ENCODE results near the gene LRMDA. TPM values are rescaled to one million over a fixed set of nuclear protein-coding genes. Genes with fewer than 3 reads are reported as not detected.

LRMDA gene
- total and polyA plus RNA-seq, 2 of the 13 experiments (the other 11 are each of a cell fraction or from before 2014, with no cell fraction given), result 13.4 to 22.0 TPM

- TF ChIP-seq, protein P1, sequence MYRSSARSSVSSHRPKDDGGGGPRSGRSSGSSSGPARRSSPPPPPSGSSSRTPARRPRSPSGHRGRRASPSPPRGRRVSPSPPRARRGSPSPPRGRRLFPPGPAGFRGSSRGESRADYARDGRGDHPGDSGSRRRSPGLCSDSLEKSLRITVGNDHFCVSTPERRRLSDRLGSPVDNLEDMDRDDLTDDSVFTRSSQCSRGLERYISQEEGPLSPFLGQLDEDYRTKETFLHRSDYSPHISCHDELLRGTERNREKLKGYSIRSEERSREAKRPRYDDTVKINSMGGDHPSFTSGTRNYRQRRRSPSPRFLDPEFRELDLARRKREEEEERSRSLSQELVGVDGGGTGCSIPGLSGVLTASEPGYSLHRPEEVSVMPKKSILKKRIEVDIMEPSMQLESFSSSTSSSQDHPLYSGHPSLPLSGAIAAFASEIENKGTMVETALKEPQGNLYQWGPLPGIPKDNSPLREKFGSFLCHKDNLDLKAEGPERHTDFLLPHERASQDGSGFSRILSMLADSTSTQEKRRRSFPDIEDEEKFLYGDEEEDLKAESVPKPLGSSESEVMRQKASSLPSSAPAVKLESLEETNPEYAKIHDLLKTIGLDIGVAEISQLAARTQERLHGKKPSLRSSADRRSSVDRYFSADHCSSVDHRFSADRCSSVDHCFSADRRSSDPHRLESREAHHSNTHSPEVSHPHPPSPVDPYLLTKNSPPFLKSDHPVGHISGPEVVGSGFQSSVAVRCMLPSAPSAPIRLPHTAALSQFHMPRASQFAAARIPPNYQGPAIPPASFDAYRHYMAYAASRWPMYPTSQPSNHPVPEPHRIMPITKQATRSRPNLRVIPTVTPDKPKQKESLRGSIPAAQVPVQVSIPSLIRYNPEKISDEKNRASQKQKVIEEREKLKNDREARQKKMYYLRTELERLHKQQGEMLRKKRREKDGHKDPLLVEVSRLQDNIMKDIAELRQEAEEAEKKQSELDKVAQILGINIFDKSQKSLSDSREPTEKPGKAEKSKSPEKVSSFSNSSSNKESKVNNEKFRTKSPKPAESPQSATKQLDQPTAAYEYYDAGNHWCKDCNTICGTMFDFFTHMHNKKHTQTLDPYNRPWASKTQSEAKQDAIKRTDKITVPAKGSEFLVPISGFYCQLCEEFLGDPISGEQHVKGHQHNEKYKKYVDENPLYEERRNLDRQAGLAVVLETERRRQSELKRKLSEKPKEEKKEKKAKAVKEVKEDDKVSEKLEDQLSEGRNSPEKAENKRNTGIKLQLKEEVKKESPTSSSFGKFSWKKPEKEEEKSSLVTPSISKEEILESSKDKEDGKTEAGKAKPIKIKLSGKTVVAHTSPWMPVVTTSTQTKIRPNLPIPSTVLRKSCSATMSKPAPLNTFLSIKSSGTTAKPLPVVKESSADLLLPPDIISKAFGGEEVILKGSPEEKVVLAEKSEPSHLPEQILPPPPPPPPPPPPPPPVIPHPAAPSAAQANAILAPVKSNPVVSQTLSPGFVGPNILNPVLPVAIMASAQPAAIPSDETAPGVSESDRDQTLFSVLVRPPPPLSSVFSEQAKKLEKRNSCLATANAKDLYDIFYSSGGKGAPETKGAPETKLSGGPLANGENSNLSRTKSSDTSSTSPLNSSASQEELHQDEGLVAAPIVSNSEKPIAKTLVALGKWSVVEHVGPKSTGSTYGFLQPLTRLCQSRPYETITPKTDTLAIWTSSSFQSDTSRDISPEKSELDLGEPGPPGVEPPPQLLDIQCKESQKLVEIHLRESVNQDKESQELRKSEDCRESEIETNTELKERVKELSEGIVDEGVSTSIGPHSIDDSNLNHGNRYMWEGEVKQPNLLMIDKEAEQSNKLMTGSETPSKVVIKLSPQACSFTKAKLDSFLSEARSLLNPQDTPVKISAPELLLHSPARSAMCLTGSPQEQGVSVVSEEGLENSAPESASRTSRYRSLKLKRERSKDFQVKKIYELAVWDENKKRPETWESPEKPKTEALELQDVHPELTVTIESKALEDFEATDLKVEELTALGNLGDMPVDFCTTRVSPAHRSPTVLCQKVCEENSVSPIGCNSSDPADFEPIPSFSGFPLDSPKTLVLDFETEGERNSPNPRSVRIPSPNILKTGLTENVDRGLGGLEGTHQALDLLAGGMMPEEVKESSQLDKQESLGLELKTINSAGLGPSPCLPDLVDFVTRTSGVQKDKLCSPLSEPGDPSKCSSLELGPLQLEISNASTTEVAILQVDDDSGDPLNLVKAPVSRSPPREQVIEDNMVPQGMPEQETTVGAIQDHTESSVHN (CRISPR knock-in tag; IDR thresholded peaks at IDR 0.05), result no peak
- TF ChIP-seq ZNF136 (CRISPR knock-in tag; IDR thresholded peaks at IDR 0.05; ENCODE audit: low read depth), result no peak
- TF ChIP-seq ZNF703 (CRISPR knock-in tag; IDR thresholded peaks at IDR 0.05; ENCODE audit: borderline replicate concordance), result no peak
- TF ChIP-seq, protein P2, sequence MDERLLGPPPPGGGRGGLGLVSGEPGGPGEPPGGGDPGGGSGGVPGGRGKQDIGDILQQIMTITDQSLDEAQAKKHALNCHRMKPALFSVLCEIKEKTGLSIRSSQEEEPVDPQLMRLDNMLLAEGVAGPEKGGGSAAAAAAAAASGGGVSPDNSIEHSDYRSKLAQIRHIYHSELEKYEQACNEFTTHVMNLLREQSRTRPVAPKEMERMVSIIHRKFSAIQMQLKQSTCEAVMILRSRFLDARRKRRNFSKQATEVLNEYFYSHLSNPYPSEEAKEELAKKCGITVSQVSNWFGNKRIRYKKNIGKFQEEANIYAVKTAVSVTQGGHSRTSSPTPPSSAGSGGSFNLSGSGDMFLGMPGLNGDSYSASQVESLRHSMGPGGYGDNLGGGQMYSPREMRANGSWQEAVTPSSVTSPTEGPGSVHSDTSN (CRISPR knock-in tag; IDR thresholded peaks at IDR 0.05), result no peak
- TF ChIP-seq ZNF839 (CRISPR knock-in tag; IDR thresholded peaks at IDR 0.05; ENCODE audit: borderline replicate concordance), result no peak
- TF ChIP-seq, protein P3, sequence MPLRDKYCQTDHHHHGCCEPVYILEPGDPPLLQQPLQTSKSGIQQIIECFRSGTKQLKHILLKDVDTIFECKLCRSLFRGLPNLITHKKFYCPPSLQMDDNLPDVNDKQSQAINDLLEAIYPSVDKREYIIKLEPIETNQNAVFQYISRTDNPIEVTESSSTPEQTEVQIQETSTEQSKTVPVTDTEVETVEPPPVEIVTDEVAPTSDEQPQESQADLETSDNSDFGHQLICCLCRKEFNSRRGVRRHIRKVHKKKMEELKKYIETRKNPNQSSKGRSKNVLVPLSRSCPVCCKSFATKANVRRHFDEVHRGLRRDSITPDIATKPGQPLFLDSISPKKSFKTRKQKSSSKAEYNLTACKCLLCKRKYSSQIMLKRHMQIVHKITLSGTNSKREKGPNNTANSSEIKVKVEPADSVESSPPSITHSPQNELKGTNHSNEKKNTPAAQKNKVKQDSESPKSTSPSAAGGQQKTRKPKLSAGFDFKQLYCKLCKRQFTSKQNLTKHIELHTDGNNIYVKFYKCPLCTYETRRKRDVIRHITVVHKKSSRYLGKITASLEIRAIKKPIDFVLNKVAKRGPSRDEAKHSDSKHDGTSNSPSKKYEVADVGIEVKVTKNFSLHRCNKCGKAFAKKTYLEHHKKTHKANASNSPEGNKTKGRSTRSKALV (CRISPR knock-in tag; IDR thresholded peaks at IDR 0.05), result no peak
- no peak for TF ChIP-seq PHF8 (CRISPR knock-in tag; IDR thresholded peaks at IDR 0.05)
- no peak for TF ChIP-seq TAF15 (IDR thresholded peaks at IDR 0.05; ENCODE audit: low read depth, low read length, poor library complexity, severe bottlenecking)
- peak; percentile 92 for TF ChIP-seq ISL2 (CRISPR knock-in tag; IDR thresholded peaks at IDR 0.05)
- TF ChIP-seq TEF (CRISPR knock-in tag; IDR thresholded peaks at IDR 0.05), result peak; percentile 93
- no peak for TF ChIP-seq ZNF724P (CRISPR knock-in tag; IDR thresholded peaks at IDR 0.05; ENCODE audit: borderline replicate concordance)
- no peak for TF ChIP-seq HNRNPLL (IDR thresholded peaks at IDR 0.05; ENCODE audit: low read depth, low read length, poor library complexity, severe bottlenecking)
- peak; percentile 34 for TF ChIP-seq KDM6A (CRISPR knock-in tag; IDR thresholded peaks at IDR 0.05; ENCODE audit: low read depth)
Measured at GRCh38 chr10:75788394-75789205, 357.2 kb downstream of the LRMDA start (continued).

Measured in HepG2 (cell line).